ENCODE results near the gene RNF25.

RNF25 gene

GRCh38 chr2:218671654-218672566 is at the start of gene RNF25, which contains the start of gene STK36:
TSS of gene RNF25 (minus strand) at chr2:218672002. CDS start at chr2:218671970, 32 bp downstream.
TSS of gene STK36 (plus strand) at chr2:218672086. CDS start at chr2:218672830, 744 bp downstream.
- peak; percentile 90 for DNase-seq (ENCODE audit: low spot score)

DNA sequence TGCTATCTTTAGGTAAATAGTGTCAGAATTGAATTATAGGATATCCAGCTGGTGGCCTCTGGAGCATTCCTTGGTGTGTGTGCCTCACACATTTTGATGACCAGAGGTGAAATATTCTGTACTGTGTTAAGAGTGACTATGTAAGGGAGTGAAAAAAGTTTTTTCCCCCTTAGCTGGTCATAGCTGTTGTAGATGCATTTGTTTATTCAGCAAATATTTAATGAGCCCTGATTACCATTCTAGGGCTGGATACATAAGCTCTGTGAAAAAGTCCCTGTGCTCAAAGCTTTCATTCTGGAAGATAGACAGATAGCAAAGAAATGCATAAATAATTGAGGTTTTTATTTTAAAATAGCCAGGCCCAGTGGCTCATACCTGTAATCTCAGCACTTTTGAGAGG is 49.7 kb upstream of the RNF25 start:
- DNase-seq (ENCODE audit: low spot score), result no peak

DNA sequence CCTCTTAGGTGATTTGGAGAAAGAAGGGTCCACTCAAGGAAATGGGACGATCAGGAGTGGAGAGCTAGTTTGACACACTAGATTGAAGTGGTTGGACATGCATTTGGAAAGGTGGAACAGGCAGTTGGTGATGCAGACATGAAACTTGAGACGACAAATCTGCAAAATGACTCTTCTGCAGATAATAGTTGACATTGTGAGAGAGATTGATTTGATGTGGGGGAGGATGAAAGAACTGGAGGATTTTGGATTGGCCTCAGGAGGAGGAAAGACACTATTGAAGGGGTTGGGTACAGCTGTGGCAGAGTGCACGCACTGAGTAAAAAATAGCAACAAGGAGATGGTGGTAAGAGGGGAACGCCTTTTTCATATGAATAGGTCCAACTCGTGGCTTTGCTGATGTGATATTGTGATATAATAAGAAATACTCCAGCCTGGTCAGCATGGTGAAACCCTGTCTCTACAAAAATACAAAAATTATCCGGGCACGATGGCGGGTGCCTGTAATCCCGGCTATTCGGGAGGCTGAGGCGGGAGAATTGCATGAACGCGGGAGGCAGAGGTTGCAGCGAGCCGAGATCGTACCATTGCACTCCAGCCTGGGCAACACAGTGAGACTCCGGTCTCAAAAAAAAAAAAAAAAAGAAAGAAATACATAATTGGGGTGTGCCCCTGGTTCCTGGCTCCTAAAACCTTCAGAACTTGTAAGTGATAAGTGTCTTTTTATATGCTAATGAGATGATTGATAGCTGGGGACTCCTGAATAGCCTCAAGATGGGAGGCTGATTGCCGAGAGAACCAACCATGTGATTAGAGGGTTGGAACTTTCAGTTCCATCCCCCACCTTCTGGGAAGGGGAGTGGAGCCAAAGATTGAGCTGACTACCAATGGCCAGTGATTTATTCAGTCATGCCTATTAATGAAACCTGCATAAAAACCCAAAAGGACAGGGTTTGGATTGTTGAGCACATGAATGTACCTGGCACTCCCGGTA is 48.5 kb upstream of the RNF25 start:
- DNase-seq (ENCODE audit: low spot score), result no peak

DNA sequence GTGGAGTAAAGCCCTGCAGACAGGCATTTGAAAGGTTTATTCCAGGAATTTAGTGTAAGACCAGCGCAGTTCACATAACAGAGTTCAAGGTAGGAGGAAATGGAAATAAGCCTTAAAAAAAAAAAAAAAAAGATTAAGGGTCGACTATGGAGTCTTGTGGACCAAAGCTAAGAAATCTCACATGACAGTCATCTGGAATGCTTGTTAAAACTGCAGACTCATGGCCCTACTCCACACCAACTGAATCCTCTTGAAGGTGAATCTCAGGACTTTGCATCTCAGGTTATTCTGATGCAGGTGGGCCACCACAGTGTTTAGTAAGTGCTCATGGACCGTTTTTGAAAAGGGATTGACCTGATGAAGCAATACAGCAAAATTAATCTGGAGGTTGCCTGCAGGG is 47.7 kb upstream of the RNF25 start:
- DNase-seq (ENCODE audit: low spot score), result no peak

GRCh38 chr2:218718058-218718457 is 46.3 kb upstream of the RNF25 start:
- no peak for DNase-seq (ENCODE audit: low spot score)

- DNase-seq (ENCODE audit: low spot score), result no peak
These were observed 45.5 kb upstream of the RNF25 start for GRCh38 chr2:218717262-218717661.

- DNase-seq (ENCODE audit: low spot score), result no peak
These were observed 44.3 kb upstream of the RNF25 start for GRCh38 chr2:218716070-218716469.

DNA sequence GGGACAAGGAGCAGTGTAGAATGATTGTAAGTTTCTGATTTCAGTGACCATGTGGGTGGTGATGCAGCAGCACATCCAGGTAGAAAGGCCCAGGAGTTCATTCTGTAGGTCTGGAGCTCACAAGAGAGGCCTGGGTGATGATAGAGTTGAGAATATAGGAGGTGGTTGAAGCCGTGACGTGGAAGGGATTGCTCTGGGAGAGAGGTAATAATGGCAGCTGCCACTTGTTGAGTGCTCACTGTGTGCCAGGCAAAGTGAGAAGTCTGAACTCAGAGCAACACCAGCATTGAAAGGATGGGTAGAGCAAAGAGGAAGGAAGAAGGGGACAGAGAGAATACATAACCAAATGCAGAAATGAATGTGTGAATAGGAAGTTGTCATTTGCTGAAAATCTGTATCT is 42.1 kb upstream of the RNF25 start:
- no peak for DNase-seq (ENCODE audit: low spot score)

GRCh38 chr2:218711550-218711929 is 39.7 kb upstream of the RNF25 start:
- DNase-seq (ENCODE audit: low spot score), result no peak

- DNase-seq (ENCODE audit: low spot score), result peak; percentile 97
These were observed 39.1 kb upstream of the RNF25 start, which contains the start of gene TTLL4 for GRCh38 chr2:218710687-218711549. TSS of gene TTLL4 (plus strand) at chr2:218710835. CDS start at chr2:218737677, 26,842 bp downstream.

DNA sequence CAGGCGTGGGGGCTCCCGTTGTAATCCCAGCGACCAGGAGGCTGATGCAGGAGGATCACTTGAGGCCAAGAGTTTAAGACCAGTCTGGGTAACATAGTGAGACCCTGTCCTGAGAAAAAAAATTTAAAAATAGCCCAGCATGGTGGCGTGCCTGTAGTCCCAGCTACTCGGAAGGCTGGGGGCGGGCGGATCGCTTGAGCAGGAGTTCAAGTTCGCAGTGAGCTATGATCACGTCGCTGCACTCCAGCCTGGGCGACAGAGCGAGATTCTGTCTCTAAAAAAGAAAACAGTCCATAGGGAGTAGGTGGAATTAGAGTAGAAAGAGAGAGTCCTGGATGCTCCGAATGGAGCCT is 38.5 kb upstream of the RNF25 start:
- no peak for DNase-seq (ENCODE audit: low spot score)

DNA sequence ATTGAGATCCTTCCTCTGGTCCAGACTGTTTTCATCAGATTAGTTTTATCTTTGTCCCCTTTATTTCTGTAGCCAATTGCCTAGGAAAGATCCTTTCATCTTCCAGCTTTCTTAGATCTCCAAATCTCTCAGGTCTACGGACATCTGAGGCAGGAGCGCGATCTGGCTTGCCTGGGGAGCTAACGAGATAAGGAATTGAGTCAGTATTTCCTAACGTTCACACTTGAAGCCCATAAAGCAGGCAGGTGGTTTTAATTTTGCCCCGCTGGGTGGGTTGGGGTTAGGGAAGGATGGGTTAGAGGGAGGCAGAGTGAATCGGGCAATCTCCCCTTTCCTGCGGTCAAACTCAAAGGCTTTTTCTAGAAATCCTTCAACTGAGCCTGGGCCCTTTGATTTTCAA is 38.1 kb upstream of the RNF25 start:
- DNase-seq (ENCODE audit: low spot score), result no peak

DNA sequence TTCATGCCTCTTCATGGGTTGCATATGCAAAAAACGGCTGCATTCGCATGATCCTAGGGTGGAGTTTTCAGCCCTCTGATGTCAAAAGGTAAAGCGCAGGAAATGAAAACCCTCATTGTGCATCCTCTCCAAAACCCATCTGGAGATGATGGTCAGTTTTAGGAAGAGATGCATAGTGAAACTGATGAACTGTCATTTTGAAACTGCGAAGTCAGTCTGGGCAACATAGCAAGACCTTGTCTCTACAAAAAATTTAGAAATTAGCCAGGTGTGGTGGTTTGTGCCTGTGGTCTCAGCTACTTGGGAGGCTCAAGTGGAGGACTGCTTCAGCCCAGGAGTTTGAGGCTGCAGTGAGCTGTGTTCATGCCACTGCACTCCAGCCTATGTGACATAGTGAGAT is 36.3 kb upstream of the RNF25 start:
- no peak for DNase-seq (ENCODE audit: low spot score)

DNA sequence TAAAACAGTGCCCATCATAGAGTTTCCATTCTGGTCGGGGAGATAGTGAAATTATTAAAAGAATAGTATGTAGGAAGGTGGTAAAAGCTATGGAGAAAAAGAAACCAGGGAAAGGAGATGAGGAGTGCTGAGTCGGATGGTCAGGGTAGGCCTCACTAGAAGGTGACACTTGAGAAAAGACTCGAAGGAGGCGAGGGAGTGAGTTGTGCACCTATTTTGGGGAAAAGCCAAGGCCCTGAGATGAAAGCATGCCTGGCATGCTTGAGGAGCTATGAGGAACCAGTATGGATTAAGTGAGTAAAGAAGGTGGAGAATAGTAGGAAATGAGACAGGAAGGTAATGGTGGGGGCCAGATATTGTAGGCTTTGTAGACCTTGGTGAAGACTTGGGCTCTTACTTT is 31.5 kb upstream of the RNF25 start:
- no peak for DNase-seq (ENCODE audit: low spot score)

DNA sequence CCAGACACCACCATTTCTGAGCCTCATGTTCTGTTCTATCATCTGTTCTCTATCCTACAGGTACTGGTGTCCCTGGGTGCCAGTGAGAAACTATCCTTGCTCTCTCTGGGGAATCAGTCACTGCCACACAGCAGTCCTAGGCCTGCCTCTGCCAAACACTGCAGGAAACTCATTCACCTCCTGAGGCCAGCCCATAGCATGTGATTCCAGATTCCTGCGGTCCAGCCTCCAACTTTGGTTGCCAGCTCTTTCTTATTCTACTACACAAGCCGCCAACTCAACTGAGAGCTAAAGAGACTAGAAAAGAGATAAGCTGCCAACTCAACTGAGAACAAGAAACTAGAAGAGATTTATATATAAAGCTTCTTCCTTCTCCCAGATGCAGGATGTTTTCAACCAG is 30.0 kb upstream of the RNF25 start:
- DNase-seq (ENCODE audit: low spot score), result no peak

DNA sequence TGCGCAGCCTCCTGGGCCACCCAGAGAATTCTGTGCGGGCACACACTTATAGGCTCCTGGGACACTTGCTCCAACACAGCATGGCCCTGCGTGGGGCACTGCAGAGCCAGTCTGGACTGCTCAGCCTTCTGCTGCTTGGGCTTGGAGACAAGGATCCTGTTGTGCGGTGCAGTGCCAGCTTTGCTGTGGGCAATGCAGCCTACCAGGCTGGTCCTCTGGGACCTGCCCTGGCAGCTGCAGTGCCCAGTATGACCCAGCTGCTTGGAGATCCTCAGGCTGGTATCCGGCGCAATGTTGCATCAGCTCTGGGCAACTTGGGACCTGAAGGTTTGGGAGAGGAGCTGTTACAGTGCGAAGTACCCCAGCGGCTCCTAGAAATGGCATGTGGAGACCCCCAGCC is 27.1 kb upstream of the RNF25 start:
- no peak for DNase-seq (ENCODE audit: low spot score)

DNA sequence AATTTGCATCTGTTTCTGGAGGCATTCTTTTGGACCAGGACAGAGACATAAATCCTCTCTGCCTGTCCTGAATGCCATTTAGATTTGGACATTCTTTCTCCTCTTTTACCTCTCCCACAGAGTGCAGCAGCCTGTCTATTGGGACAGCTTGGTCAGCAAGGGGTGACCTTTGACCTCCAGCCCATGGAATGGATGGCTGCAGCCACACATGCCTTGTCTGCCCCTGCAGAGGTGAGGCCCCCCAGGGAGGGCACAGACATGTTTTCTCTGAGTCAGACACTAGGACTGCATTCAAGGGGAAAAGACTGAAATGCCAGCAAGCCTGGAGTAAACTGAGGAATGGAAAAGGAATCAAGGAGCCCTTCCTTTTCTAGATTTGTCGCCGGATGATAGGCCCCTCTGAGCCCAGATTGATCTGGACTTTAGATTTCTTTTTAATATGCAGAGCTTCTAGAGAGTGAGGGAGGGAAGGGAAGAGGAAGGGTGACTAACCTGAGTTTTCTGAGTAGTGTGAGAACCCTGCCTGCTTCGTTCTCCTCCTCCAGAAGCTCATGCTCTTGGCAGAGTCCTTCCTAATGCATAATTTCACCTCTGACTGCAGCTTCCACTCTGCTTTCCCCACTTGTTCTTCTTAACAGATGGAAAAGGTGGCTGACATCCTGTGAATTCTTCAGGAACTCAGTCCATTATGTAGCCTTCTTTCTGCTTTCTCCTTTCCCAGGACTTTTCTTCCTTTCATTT is 22.8 kb upstream of the RNF25 start:
- DNase-seq (ENCODE audit: low spot score), result no peak

- no peak for DNase-seq (ENCODE audit: low spot score)
These were observed 19.4 kb upstream of the RNF25 start for GRCh38 chr2:218691234-218691633.

GRCh38 chr2:218687400-218688060 is 15.7 kb upstream of the RNF25 start:
- peak; percentile 64 for DNase-seq (ENCODE audit: low spot score)

DNA sequence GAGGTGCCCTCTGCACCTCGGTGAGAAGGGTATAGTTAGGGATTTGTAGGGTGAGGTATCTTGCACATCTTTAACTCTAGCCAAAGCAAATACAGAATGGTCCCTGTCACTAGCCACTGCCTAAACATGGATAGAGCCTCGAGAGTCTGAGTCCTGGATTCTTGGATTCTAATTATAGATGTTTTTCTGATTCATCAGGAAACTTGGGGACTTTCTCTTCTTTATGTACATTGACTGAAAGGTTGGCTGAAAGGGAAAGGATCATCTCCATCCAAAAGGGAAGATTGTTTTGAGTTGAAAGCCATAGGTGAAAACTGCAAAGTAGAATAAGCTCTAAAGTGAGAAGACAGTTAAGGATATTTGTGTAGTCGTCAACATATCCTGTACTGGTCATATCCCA is 8.3 kb upstream of the RNF25 start:
- no peak for DNase-seq (ENCODE audit: low spot score)

All from kidney capillary endothelial cell (primary cell).